ENCODE measurements around the gene KASH5.

The KASH5 gene

DNA sequence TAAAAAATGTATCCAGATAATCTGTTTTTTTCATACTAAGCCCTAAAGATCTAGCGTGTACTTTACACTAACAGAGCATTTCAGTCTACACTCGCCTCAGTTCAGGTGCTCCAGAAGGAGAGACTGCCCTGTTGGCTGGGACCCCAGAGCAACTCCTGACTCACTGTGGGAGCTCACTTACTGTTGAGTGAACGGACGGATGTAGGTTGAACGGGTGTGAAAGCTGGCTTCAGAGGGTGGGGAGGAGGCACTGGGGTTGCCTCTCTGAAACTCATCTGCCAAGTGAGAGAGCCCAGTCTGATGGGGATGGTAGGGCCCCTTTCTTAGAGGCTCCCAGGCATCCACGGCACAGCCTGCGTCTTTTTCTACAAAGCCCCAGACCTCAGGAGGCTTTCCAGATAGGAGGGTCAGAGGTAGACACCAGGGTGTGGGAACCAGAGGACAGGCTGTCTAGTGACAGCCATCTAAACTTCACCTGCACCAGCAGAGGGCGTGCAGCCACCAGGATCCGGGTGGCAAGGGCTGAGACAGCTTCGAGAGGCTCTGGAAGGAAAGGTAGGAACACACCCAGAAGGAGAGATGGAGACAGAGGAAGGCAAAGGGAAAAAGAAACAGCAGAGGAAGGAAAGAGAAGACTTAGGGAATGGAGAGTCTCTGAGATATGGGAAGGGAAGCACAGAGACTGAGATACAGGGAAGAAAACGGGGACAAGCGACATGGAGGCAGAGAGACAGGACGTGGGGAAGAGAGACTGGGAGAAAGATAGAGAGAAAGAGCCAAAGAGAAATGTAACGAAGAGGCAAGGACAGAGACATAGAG lies 3.7 kb downstream of the KASH5 start:
- H3K4me1 ChIP-seq (ENCODE audit: low read length): peaks cover 41% of the 10 kb centered on the region
- 0 out of 2 replicates have a peak overlapping the region, but pooled peaks have one; percentile 13 for H2AFZ ChIP-seq (ENCODE audit: low read depth, low read length)
- H3K79me2 ChIP-seq (ENCODE audit: low read length): no peaks in the 10 kb centered on the region
- H3K27ac ChIP-seq (ENCODE audit: low read length): no peak overlapping the region
- no peaks in the 10 kb centered on the region for H3K36me3 ChIP-seq (replicated peaks; ENCODE audit: low read depth, low read length)
- no peaks in the 10 kb centered on the region for H4K20me1 ChIP-seq (ENCODE audit: insufficient read depth, low read length)
- no peaks in the 10 kb centered on the region for H3K27me3 ChIP-seq (ENCODE audit: low read depth, low read length)
- H3K4me2 ChIP-seq (ENCODE audit: low read length): peak overlapping the region; percentile 62
- TF ChIP-seq, protein P1, sequence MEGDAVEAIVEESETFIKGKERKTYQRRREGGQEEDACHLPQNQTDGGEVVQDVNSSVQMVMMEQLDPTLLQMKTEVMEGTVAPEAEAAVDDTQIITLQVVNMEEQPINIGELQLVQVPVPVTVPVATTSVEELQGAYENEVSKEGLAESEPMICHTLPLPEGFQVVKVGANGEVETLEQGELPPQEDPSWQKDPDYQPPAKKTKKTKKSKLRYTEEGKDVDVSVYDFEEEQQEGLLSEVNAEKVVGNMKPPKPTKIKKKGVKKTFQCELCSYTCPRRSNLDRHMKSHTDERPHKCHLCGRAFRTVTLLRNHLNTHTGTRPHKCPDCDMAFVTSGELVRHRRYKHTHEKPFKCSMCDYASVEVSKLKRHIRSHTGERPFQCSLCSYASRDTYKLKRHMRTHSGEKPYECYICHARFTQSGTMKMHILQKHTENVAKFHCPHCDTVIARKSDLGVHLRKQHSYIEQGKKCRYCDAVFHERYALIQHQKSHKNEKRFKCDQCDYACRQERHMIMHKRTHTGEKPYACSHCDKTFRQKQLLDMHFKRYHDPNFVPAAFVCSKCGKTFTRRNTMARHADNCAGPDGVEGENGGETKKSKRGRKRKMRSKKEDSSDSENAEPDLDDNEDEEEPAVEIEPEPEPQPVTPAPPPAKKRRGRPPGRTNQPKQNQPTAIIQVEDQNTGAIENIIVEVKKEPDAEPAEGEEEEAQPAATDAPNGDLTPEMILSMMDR (IDR thresholded peaks at IDR 0.05; ENCODE audit: low read depth, low read length): peak; percentile 98
- TF ChIP-seq EZH2phosphoT487 (IDR thresholded peaks at IDR 0.05; ENCODE audit: low read depth): no peak
- H3K4me3 ChIP-seq (ENCODE audit: low read length): peak overlapping the region; percentile 19; the same call in 1 of the 2 replicates
- H3K9me3 ChIP-seq (ENCODE audit: insufficient read depth, low read length): no peaks in the 10 kb centered on the region
- H3K9ac ChIP-seq (ENCODE audit: low read length): no peak overlapping the region; the same call in 1 of the 2 replicates

DNA sequence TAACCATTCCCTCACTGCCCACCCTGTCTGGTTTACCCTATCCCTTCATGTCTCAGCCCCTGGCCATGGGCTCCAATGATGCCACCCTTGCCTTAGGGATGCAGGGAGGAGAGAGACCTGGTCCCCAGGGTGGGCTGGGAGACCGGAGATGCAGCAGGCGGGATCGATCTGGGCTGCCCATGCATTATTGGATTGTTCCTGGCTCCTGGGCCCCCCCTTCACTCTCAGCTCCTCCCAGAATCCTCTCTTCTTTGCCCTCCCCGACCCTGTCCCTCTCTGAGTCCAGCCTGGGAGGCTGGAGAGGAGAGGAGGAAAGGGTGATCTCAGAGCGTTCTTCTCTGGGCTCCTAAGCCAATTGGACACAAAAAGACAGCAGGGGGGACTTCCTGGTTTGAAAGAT lies 5.8 kb downstream of the KASH5 start:
- Histone ChIP-seq H3K4me1 (ENCODE audit: low read length) (peaks cover 22% of the 10 kb centered on the region), H3K36me3 (replicated peaks; ENCODE audit: low read depth, low read length) (no peaks in the 10 kb centered on the region), H3K4me3 (ENCODE audit: low read length) (no peak overlapping the region), H3K4me2 (ENCODE audit: low read length) (no peak overlapping the region), H3K79me2 (ENCODE audit: low read length) (no peaks in the 10 kb centered on the region), H3K27ac (ENCODE audit: low read length) (no peak overlapping the region), H3K9ac (ENCODE audit: low read length) (no peak overlapping the region), H3K9me3 (ENCODE audit: insufficient read depth, low read length) (no peaks in the 10 kb centered on the region), H4K20me1 (ENCODE audit: insufficient read depth, low read length) (no peaks in the 10 kb centered on the region), H3K27me3 (ENCODE audit: low read depth, low read length) (no peaks in the 10 kb centered on the region), H2AFZ (ENCODE audit: low read depth, low read length) (no peak overlapping the region)
- TF ChIP-seq EZH2phosphoT487 (IDR thresholded peaks at IDR 0.05; ENCODE audit: low read depth): no peak
- TF ChIP-seq, protein P1 (IDR thresholded peaks at IDR 0.05; ENCODE audit: low read depth, low read length): no peak

DNA sequence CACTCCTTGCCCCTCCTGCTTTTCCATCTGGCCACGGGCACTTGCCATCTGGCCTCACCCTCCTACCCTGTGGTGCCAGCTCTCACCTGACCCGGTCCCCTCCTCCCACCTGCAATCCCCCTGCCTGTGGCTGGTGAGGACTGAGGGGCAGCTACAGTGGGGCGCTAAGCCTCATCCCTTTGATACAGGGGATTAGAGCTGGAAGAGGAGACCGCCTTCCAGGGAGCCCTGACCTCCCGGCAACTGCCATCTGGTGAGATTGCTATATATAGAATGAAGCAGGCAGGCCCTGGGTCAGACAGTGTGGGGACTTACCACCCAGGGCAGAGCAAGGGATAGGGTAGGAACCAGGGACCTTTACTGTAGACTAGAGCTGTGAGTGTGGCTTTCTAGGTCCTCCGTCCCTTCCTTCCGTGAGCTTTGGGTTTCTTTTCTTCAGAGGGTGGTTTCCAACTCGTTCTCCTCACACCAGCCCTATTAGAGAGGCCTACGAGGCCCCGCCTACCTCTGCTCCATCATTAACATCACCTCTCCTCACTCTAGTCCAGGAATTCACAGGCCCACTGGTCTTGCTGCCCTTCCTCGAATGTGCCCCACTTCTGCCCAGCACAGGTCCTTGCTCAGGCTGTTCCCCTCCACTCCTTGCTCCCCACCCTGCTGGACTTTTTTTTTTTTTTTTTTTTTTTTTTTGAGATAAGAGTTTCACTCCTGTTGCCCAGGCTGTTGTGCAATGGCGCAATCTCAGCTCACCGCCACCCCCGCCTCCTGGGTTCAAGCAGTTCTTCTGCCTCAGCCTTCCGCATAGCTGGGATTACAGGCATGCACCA lies 7.7 kb downstream of the KASH5 start:
- H3K4me2 ChIP-seq (ENCODE audit: low read length): no peak overlapping the region
- H3K27ac ChIP-seq (ENCODE audit: low read length): no peak overlapping the region
- H2AFZ ChIP-seq (ENCODE audit: low read depth, low read length): no peak overlapping the region
- no peaks in the 10 kb centered on the region for H3K36me3 ChIP-seq (replicated peaks; ENCODE audit: low read depth, low read length)
- H3K27me3 ChIP-seq (ENCODE audit: low read depth, low read length): no peaks in the 10 kb centered on the region
- no peak overlapping the region for H3K9ac ChIP-seq (ENCODE audit: low read length)
- no peak for TF ChIP-seq EZH2phosphoT487 (IDR thresholded peaks at IDR 0.05; ENCODE audit: low read depth)
- TF ChIP-seq, protein P1 (IDR thresholded peaks at IDR 0.05; ENCODE audit: low read depth, low read length): no peak
- H3K4me3 ChIP-seq (ENCODE audit: low read length): no peak overlapping the region
- peaks cover 13% of the 10 kb centered on the region for H3K4me1 ChIP-seq (ENCODE audit: low read length)
- no peaks in the 10 kb centered on the region for H4K20me1 ChIP-seq (ENCODE audit: insufficient read depth, low read length)
- H3K9me3 ChIP-seq (ENCODE audit: insufficient read depth, low read length): no peaks in the 10 kb centered on the region
- no peaks in the 10 kb centered on the region for H3K79me2 ChIP-seq (ENCODE audit: low read length)
